ENCODE data around the gene ADAMTS10. TPM values are rescaled to one million over a fixed set of nuclear protein-coding genes. Genes with fewer than 3 reads are reported as not detected.

The ADAMTS10 gene
- total and polyA plus RNA-seq, 10 of the 15 experiments (the other 5 are each of a cell fraction or from before 2014, with no cell fraction given): 0.01 to 2.5 (median 0.42) TPM; not detected in 3

- DNase-seq (ENCODE audit: low read depth, low spot score) (no peak), ATAC-seq (no peak), FAIRE-seq (no peak)
- POLR2A ChIA-PET: no interaction called here
- no TSS peak for BruUV-seq (replicated peaks)
- no peaks in the 10 kb centered on the region for H3K36me3 ChIP-seq (ENCODE audit: control insufficient read depth in 2 of 2, insufficient read depth in 2 of 2, low read length in 1 of 2)
- no peaks in the 10 kb centered on the region for H3K79me2 ChIP-seq (ENCODE audit: control insufficient read depth, insufficient read depth, low read length)
- TF ChIP-seq ESRRA (IDR thresholded peaks at IDR 0.05; ENCODE audit: low read length): no peak
- no peak for TF ChIP-seq RUNX3 (IDR thresholded peaks at IDR 0.05; ENCODE audit: low read length)
- TF ChIP-seq EGR1 (IDR thresholded peaks at IDR 0.05; ENCODE audit: borderline replicate concordance in 1 of 2, low read depth in 2 of 2, low read length in 2 of 2): no peak
- no peak for TF ChIP-seq STAT3 (IDR thresholded peaks at IDR 0.05; ENCODE audit: low read depth, low read length)
- no peak for TF ChIP-seq ZNF384 (IDR thresholded peaks at IDR 0.05; ENCODE audit: borderline replicate concordance, low read depth, low read length)
- TF ChIP-seq DPF2 (IDR thresholded peaks at IDR 0.05): no peak
- no peak for TF ChIP-seq CEBPZ (IDR thresholded peaks at IDR 0.05; ENCODE audit: low read depth, low read length)
- no peak for TF ChIP-seq EP300 (IDR thresholded peaks at IDR 0.05; ENCODE audit: borderline replicate concordance in 1 of 2, control insufficient read depth in 1 of 2, low read depth in 2 of 2, low read length in 2 of 2)
- TF ChIP-seq BMI1 (IDR thresholded peaks at IDR 0.05; ENCODE audit: borderline replicate concordance): no peak
- no peak for TF ChIP-seq MTA2 (IDR thresholded peaks at IDR 0.05; ENCODE audit: low read depth)
- TF ChIP-seq SRF (IDR thresholded peaks at IDR 0.05; ENCODE audit: low read depth in 2 of 2, low read length in 2 of 2): no peak
- TF ChIP-seq ZBTB33 (IDR thresholded peaks at IDR 0.05): no peak
- TF ChIP-seq WRNIP1 (IDR thresholded peaks at IDR 0.05; ENCODE audit: borderline replicate concordance, low read depth, low read length): no peak
- TF ChIP-seq TCF3 (IDR thresholded peaks at IDR 0.05; ENCODE audit: borderline replicate concordance, insufficient read depth, low read depth, low read length): no peak
- TF ChIP-seq POLR2A (IDR thresholded peaks at IDR 0.05; ENCODE audit: low read depth, low read length): no peak
- no peak for TF ChIP-seq NFYA (IDR thresholded peaks at IDR 0.05; ENCODE audit: borderline replicate concordance, low read depth, low read length)
- TF ChIP-seq BCL11A (IDR thresholded peaks at IDR 0.05; ENCODE audit: low read depth, low read length): no peak
- CTCF ChIA-PET: interaction anchor here (0.6 to 1.5 kb wide), 4 partner anchors 10 to 958 kb away, joined by 3 read pairs; partner anchors contain the start of gene MYO1F
- RAD21 ChIA-PET (ENCODE audit: unreplicated experiment): interaction anchor here (0.9 kb wide), 1 partner anchor 22 kb away, joined by 3 read pairs; no protein-coding TSS in a partner anchor
- no peaks in the 10 kb centered on the region for H3K4me1 ChIP-seq (ENCODE audit: control insufficient read depth, insufficient read depth, low read length)
- H3K27me3 ChIP-seq (replicated peaks in 1 of 2; ENCODE audit: control insufficient read depth in 2 of 2, insufficient read depth in 2 of 2, low read length in 1 of 2): no peaks in the 10 kb centered on the region
- no peak overlapping the region for H3K4me3 ChIP-seq
- in situ Hi-C loops (cut with MboI): no loop called here
- H3K4me2 ChIP-seq (ENCODE audit: control insufficient read depth, insufficient read depth): no peak overlapping the region
- intact Hi-C loops (cut with micrococcal nuclease; ENCODE audit: unreplicated experiment): no loop called here
- SMC1A ChIA-PET (ENCODE audit: uncharacterized antibody, unreplicated experiment): no interaction called here
- no peak overlapping the region for H3K9ac ChIP-seq (ENCODE audit: control insufficient read depth, insufficient read depth, low read length)
- no peak overlapping the region for H2AFZ ChIP-seq (ENCODE audit: control insufficient read depth, low read depth, low read length)
- 20% methylated on average over 6 of the region's 6 CpGs for WGBS (ENCODE audit: insufficient coverage, insufficient replicate concordance, low lambda C conversion rate, missing lambda C conversion rate)
- H3K9me3 ChIP-seq (replicated peaks; ENCODE audit: control insufficient read depth, insufficient read depth, low read length): no peaks in the 10 kb centered on the region
- H4K20me1 ChIP-seq (ENCODE audit: control insufficient read depth, insufficient read depth): no peaks in the 10 kb centered on the region
- H3K27ac ChIP-seq (ENCODE audit: control insufficient read depth, insufficient read depth): no peak overlapping the region
Observed at GRCh38 chr19:8615024-8615423, 4.5 kb upstream of the ADAMTS10 start.
